H1 (cell line): Measurements from ENCODE around the gene BBS1. TPM values are rescaled to one million over a fixed set of nuclear protein-coding genes. Genes with fewer than 3 reads are reported as not detected.

Experiments
- ASH2L ChIP-seq: fragments of 200-600, 300-600 bp; sonication (generic); IDR thresholded peaks from one replicate; pipeline ENCODE4 v1.7.1; 2017; ENCODE audit warnings: low read length
- EZH2 ChIP-seq: fragments of 200-600 bp; sonication (generic); IDR thresholded peaks from 2 replicates; pipeline ENCODE4 v1.7.1; 2012; ENCODE audit warnings: low read depth, mild to moderate bottlenecking, moderate library complexity, low read length, inconsistent platforms; ENCODE audit not compliant: severe bottlenecking
- polyA plus RNA-seq, 7 experiments: library from polyadenylated mRNA; depleted of rRNA in 3 of 7; stranded (reverse) in 5 of 7; unstranded in 2 of 7; fragments of >200 nt in 5 of 7; fragments of 200-250 nt in 2 of 7; gene quantifications; 1 replicate in 5 of 7; 2 replicates in 1 of 7; 4 replicates in 1 of 7; pipeline versions ENCODE4 v1.2.1 to v1.2.3, GENCODE V29; 2011 to 2013; ENCODE audit warnings: missing spikeins in 2 of 7, mixed read lengths in 2 of 7
- total RNA-seq: library from RNA; stranded (reverse); fragmentation: NEBNext Ultra II Directional; extraction: Animal tissue kit (Norgen Biotek cat#: 25700); gene quantifications from 2 replicates; pipeline ENCODE4 v1.2.1, GENCODE V29; 2021

The BBS1 gene
- total and polyA plus RNA-seq, 2 of the 8 experiments (the other 6 are each of a cell fraction or from before 2014, with no cell fraction given) = 19.1 to 19.5 TPM

DNA sequence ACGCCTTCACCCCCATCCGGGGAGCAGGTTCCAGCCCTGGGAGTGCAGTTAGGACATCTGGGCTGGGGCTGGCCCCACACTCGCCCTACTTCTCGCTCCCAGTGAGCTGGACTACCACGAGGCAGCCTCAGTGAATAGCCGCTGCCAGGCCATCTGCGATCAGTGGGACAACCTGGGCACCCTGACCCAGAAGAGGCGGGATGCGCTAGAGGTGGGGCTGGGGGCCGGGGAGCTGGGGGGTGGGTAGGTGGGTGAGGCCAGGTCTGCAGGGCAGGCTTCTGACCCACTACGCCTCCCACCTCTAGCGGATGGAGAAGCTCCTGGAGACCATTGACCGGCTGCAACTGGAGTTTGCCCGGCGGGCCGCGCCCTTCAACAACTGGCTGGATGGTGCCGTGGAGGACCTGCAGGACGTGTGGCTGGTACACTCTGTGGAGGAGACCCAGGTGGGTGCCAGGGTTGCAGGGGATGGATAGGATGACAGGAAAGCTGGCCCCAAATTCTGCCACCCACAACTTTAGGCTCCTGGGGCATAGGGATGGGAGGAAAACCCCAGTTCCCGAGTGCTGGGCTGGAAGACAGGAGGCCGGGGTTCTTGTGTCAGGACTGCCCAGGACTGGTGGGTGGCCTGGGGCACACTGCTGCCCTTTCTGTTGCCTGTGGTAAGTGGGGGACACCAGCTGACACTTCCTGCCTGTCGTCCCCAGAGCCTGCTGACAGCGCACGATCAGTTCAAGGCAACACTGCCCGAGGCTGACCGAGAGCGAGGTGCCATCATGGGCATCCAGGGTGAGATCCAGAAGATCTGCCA lies 49.6 kb downstream of the BBS1 start (continued):
- no peak for TF ChIP-seq ASH2L
- no peak for TF ChIP-seq EZH2
